ENCODE results near the gene CKAP2L.
"Not testable (repeated sequence)": the region's sequence is repeated elsewhere in the genome, so short reads cannot be mapped to it uniquely, and the experiment has no call there.

Gene CKAP2L

DNA sequence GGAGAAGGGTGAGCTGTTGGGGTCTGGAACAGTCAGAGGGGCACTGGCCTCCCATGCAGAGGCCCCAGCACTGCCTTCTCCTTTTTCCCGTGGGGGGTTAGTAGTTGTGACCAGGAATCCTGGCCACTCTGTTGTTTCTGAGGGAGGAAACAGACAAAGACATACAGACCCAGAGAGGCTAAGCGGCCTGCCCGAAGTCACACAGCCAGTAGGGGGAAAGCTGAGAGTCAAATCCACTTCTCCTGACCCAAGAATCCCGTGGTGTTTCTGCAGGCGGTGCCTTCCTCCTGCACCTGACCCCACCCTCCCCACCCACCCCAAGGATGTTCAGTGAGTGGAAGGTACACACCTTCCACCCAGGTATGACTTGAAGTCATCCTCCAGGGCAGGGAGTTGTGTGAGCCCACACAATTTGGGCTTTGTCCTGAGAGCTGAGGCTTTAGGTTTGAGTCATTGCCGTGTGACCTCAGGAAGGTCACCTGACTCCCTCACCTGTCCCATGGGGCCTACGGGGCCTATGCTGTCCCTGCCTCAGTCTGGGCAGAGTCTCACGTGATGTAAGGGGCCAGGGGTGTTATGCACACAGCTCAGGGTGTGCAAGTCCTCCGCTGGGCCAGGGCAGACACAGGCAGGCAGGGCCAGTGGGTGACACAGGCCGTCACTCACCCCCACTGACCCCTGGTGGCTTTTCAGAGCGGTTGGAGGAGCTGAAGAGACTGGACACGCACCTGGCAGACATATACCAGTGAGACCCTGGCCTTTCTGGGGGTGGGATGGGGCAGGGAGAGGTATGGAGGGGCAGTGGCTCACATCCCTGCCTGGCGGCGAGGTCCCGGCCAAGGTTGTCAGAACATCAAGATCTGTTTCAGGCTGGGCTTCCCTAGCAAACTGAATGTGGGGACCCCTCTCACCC is 38.6 kb downstream of the CKAP2L start:
- no peak for DNase-seq

- no peak for DNase-seq
Observed at GRCh38 chr2:112724591-112725525, 39.6 kb downstream of the CKAP2L start.

- DNase-seq, result no peak
Observed at GRCh38 chr2:112723995-112724394, 40.4 kb downstream of the CKAP2L start.

DNA sequence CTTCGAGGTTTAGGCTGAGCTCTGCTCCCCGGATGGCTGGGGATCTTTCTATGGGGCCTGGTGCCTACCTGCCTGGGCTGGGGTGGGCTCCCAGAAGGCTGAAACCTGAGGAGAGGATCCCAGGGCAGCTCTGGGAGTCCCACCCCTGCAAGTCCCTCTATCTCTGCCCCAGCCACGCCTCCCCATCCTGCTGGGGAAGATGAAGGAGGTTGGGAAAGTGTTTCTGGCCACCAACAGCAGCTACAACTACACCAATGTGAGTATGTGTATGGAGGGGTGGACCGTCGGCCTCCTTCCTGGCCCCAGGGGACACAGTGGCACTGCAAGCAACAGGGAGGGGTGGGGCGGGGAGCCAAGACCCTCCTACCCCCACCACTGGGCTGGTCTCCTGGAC is 40.9 kb downstream of the CKAP2L start:
- no peak for DNase-seq

DNA sequence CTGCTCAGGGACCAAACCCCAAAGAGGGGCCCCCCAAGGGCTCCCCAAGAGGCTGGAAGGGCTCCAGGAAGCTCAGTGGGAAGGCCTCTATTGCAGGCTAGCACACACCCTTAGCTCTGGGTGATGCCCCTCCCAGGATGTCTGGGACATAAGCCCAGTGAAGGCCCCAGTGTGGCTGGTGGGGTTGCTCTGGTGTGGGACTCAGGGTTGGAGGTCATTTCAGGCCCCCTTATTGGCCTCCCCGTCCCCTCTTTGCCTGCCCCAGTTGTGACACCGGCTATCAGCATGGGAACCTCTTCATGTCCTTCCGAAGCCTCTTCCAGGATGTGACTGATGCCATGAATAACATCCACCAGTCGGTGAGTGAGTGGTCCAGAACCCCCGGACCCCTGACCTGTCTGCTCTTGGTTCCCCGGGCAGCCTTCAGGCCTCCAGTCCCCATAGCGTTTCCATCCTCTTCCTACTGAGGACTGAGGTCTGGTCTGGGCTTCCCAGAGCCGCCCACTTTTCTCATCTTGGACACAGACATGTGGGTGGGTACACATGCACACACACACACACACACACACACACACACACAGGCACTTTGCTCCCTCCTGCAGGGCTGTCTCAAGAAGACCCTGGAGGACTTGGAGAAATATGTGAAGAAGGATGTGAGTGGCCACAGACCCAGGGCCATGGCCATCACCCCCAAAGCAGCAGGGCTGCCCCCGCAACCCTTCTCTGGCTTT is 41.4 kb downstream of the CKAP2L start:
- no peak for DNase-seq

- no peak for DNase-seq
Observed at GRCh38 chr2:112721819-112722522, 42.4 kb downstream of the CKAP2L start.

DNA sequence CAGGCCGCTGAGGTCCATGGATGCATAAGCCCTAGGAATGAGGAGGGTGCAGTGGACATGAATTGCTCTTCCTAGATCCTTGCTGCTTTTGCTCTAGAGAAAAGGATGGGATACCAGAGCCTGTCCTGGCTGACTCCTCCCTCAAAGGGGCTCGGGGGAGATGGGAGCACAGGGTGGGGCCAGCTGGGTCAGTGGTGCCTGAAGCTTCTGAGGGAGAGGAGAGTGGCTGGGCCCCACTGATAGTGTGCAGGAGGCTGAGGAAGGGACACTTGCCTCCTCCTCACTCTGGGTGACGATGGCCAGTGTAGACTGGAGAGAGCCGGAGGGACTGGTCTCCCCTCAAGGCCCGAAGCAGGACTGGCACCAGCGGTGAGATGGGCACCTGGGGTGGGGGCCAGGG is 43.6 kb downstream of the CKAP2L start, which contains the start of gene NT5DC4:
Gene NT5DC4, plus strand, starts transcription at position 236 of the 400 bp plus-strand sequence. Its CDS starts 60 bp downstream, at position 296.
- DNase-seq, result no peak

DNA sequence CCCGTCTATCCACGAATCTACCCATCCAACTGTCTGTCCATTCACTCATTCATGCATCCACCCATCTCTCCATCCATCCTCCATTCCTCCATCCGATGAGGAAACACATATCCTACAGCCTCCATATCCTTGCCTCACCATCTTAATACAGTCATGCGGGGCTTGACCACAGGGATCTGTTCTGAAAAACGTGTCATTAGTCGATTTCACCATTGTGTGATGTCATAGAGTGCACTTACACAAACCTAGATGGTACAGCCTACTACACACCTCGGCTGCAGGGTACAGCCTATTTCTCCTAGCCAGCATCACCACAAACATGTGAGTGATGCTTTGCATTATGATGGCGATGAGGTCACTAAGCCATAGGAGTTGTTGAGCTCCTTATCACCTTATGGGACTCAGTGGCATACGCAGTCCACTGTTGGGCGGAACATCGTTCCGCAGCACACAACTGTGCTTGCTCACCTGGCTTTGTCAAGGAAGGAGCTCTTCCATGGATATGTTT is 45.5 kb downstream of the CKAP2L start:
- no peak for DNase-seq

GRCh38 chr2:112716826-112717352 is 47.5 kb downstream of the CKAP2L start:
- DNase-seq, result not testable (repeated sequence)

DNA sequence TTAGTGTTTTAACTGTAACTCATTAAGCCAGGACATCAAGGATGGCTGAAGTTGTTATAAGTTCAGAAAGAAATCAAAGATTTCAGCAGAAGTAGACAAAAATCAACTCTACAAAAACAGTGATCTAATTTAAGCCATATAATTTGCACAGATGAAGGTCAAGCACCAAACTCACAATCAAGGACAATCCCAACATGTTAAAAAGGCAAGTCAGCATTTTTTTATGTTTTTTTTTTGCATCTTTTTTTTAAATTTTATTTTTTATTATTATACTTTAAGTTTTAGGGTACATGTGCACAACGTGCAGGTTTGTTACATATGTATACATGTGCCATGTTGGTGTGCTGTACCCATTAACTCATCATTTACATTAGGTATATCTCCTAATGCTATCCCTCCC is 48.3 kb downstream of the CKAP2L start:
- DNase-seq, result not testable (repeated sequence)

DNA sequence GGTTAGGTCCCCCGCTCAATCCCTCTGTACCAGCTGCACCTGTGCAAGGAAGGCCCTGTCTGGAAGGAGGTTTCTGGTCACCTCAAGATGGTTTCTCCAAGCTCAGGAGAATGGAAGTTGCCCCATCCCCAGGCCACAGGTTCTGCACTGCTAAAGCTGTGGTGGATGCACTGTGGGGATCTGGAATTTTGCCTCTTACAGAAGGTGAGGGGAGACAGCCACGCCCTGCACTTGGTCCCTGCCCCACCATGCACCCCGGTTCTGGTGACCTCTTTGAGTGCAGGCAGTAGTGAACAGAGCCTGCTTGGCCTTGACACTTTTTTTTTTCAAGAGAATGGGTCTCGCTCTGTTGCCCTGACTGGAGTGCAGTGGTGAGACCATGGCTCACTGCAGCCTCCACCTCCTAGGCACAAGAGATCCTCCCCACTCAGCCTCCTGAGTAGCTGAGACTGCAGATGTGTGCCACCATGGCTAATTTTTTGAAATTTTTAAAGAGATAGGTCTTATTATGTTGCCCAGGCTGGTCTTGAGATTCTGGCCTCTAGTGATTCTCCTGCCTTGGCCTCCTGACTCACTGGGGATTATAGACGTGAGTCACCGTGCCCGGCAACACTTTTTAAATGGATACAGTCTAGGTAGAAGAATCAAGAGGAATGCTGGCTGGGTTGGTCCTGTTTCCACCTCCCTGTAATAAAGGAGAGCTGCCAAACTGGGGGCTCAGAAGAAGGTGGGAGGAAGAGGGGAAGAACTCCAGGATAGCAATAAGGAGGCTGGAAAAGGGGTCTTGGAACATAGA is 49.4 kb downstream of the CKAP2L start:
- DNase-seq, result no peak

DNA sequence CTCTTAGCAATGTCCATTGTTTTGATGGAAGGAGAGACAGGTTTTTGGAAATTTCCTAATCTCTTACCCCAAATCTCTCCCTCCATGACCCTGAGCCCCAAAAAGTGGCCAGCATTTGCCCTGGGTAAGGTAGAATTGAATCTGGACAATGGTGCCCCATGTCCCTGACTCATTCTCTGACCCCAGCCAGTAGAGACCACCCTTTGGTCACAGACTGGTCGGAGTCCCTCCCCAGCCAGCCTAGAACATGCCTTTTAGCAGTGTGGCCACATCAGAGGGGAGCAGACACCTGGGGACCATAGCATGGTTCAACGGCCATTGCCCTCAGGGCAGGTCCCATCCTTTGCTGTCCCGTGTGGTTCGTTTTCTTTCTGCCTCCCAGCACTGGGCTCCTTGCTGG is 50.1 kb downstream of the CKAP2L start:
- no peak for DNase-seq

DNA sequence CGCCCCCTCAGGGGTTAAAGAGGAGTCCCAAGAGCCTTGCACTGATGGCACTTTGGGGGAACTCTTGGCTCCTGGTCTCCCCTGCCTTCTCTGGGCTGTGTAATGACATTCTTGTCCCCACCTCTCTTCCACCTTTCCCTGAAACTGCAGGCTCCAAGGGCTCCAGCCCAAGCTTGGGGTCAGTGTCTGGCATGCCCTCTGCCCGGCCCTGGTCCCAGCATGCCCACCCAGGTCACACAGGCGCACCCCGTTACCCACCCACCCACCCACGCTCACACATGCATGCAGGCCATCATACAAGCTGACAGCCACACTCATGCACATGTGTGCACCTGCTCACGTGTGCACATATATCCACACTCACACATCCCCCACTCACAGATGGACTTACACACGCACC is 50.5 kb downstream of the CKAP2L start:
- peak; percentile 42 for DNase-seq

- peak; percentile 37 for DNase-seq
Observed at GRCh38 chr2:112713585-112713925, 50.9 kb downstream of the CKAP2L start.

GRCh38 chr2:112712903-112713584 is 51.4 kb downstream of the CKAP2L start:
- DNase-seq, result peak; percentile 53

DNA sequence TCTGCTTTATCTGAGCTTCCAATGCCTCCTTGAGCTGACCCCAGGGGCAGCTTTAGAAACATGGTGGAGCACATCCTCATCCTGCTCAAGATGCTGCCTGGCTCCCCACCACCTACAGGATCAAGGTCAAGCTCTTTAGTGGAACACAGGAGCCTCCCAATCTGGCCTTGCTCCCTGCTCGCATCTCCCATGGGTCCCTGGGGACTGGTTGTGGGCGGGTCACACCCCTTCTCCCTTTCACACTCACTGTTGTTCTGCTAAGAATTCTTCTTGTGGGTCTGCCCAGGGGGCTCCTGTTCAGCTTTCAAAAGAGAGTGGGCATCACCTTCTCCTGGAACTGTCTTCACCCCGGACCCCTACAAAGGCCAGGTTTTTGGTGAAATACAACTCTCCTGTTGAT is 51.9 kb downstream of the CKAP2L start:
- peak; percentile 50 for DNase-seq

- DNase-seq, result peak; percentile 50
Observed at GRCh38 chr2:112710956-112711750, 53.3 kb downstream of the CKAP2L start.

DNA sequence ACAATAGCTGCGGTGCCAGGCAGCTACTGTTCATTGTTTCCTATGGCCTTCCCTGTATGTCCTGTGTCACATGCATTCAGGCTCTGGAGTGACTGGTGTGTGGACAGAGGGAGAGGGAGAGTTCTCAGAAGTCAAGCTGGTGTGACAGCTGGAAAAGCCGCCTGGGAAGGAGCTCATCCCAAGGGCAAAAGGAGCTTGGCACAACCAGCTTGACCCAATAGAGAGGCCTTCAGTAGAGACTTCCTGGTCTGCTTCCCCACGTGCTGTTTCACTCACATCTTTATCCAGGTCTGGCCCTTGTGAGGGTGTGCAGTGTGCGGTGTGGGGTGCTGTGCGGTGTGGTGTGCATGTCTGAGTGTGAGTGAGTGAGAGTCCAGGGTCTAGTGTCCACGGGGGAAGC is 54.7 kb downstream of the CKAP2L start:
- DNase-seq, result no peak

- DNase-seq, result peak; percentile 50
Observed at GRCh38 chr2:112708968-112709367, 55.4 kb downstream of the CKAP2L start.

Measured in activated CD8-positive, alpha-beta memory T cell treated with anti-CD3 and anti-CD28 coated beads for 24 hours (primary cell).